AG09319 (cell line): ENCODE data around the gene ZNF496.
A peak's percentile ranks its signal among the peaks of the same experiment; 100 is the strongest.

ENCODE experiments used
- DNase-seq: peaks from one replicate; pipeline ENCODE4 v3.0.0-alpha.2; 2010; ENCODE audit warnings: low read depth; ENCODE audit errors: extremely low read depth
- CTCF ChIP-seq: IDR thresholded peaks from 2 replicates; pipeline ENCODE4 v1.5.1; 2011; ENCODE audit warnings: low read depth, mild to moderate bottlenecking, inconsistent platforms, low read length, moderate library complexity

The ZNF496 gene

DNA sequence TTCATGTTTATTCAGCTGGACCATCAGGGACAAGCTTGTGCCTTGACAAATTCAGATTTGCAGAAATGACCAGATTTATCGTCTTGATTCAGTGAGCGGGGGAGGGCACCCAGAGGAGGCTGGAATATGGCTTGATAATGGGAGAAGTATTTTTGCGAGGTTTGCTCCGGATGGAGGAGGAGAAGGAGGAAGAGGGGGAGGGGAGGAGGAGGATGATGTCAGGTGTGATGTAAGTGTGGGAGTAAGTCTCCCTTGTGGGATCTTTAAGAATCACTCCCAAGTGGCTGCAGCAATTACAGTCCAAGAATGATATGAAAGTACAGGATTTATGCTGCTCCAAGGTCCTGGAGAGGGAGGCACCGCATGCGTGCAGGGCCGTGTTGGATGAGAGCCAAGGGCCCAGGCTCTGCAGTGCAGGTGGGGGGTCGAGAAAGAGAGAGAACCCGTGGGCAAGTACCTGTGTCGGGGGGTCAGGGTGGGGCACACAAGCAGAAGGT is 5.6 kb upstream of the ZNF496 start:
- no peak for DNase-seq
- TF ChIP-seq CTCF = no peak

GRCh38 chr1:247336390-247336789 is 4.7 kb upstream of the ZNF496 start:
- TF ChIP-seq CTCF = no peak
- DNase-seq = no peak

DNA sequence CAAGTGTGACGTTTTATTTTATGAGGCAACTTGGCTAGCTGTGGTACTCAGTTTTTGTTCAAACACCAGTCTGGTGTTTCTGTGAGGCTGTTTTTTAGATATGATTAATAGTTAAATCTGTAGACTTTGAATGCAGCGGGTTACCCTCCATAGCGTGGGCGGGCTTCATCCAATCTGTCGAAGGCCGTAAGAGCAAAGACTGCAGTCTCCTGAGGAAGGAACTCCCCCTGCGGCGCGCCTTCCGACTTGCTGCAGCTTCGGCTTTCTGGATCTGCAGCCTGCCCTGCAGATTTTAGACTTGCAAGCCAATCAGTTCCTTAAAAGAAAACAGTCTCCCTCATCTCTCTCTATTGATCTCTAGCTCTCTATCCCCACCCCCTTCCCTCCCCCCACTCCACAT is 4.2 kb upstream of the ZNF496 start:
- DNase-seq = no peak
- TF ChIP-seq CTCF = no peak

DNA sequence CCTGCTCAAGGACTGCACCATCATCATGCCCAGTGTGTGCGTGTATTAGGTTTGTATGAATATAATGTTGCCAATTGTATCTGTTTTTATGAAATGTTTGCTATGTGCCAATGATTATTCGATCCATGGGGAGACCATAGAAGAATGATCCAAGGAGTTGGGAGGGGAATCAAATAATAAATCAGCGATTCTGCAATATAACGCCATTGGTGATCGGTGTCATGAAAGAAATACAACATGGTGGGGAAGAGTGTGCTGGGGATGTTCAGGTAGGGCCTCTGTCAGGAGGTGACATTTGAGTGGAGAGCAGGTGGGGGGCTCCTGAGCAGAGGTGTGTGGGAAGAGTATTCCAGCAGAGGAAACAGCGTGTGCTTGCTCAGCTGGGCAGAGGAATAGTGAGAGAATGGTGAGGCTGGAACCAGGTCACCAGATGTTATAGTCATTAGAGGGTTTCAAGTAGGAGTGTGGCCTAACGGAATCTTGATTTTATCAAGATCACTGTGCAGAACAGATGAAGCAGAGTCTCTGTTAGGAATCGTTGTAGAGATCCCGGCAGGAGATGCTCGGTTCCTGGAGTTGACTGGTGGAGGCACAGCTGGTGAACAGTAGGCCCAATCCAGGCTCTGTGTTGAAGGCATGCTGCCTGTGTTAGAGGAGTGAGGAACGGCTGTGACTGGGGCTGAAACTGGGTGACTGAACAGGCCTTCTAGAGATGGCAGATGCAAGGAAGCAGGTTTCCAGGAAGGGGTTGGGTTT is 2.9 kb upstream of the ZNF496 start:
- no peak for TF ChIP-seq CTCF
- no peak for DNase-seq

- TF ChIP-seq CTCF = no peak
- no peak for DNase-seq
Measured at GRCh38 chr1:247332623-247333361, 1.1 kb upstream of the ZNF496 start.

GRCh38 chr1:247332215-247332622 is 552 bp upstream of the ZNF496 start:
- TF ChIP-seq CTCF = no peak
- DNase-seq = no peak

DNA sequence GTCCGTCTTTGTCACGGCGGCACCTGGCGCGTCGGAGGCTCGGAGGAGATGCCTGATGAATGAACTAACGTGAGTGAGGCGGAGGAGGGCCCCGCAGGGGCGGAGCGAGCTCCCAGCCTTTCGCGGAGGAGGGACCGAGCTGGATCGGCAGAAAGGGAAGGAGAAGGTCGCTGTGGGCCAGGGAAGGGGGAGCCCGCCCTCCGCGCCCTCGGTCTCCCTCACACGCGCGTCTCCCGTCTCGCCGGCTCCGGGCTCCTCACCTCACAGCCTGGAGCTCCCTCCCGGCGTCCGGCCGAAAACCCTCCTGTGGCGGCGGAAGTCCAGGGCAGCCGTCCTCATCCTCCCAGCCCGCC is 519 bp downstream of the ZNF496 start:
- DNase-seq = peak; percentile 45
- TF ChIP-seq CTCF = no peak
